A673 (cell line): ENCODE data around the gene LINC00305.

Experiments used
- CTCF ChIP-seq: fragments of 300-800, 200-600 bp; sonication (generic); conservative IDR thresholded peaks from 2 replicates; pipeline ENCODE4 v1.5.1; 2017; ENCODE audit warnings: low read depth, mild to moderate bottlenecking, antibody characterized with exemption, low read length, moderate library complexity, mixed read lengths
- EZH2 ChIP-seq: fragments of 200-600 bp; sonication (generic); IDR thresholded peaks from 2 replicates; pipeline ENCODE4 v1.6.1; 2017; ENCODE audit warnings: borderline replicate concordance, low read depth, mild to moderate bottlenecking, mixed read lengths, antibody characterized with exemption, low read length; ENCODE audit not compliant: poor library complexity, severe bottlenecking

- TF ChIP-seq CTCF (no peak), EZH2 (no peak)
These were observed 22.7 kb upstream of the LINC00305 start for GRCh38 chr18:64171576-64171975.
